H9 (cell line): ENCODE results near the gene LRRC34. TPM values are rescaled to one million over a fixed set of nuclear protein-coding genes. Genes with fewer than 3 reads are reported as not detected.
A peak's percentile ranks its signal among the peaks of the same experiment; 100 is the strongest.

ENCODE experiments used
- DNase-seq: peaks from one replicate; pipeline ENCODE4 v3.0.0-alpha.2; 2017
- H2AFZ ChIP-seq: one replicate; pipeline ENCODE4 v1.6.1; 2013; ENCODE audit warnings: mild to moderate bottlenecking, low read length, control low read depth, moderate library complexity
- H2AK5ac ChIP-seq: 2 replicates; pipeline ENCODE4 v1.6.1; 2013; ENCODE audit warnings: low read length, control low read depth, mixed read lengths; ENCODE audit not compliant: insufficient read length
- H2BK120ac ChIP-seq: one replicate; pipeline ENCODE4 v1.6.1; 2013; ENCODE audit warnings: low read depth, mild to moderate bottlenecking, low read length, control low read depth, inconsistent platforms; ENCODE audit not compliant: poor library complexity, severe bottlenecking
- H2BK12ac ChIP-seq: 2 replicates; pipeline ENCODE4 v1.6.1; 2013; ENCODE audit warnings: low read length, control low read depth, mixed read lengths, low read depth; ENCODE audit not compliant: insufficient read length
- H2BK15ac ChIP-seq: 2 replicates; pipeline ENCODE4 v1.6.1; 2013; ENCODE audit warnings: low read depth, low read length, control low read depth
- H2BK20ac ChIP-seq: one replicate; pipeline ENCODE4 v1.6.1; 2013; ENCODE audit warnings: low read depth, mild to moderate bottlenecking, low read length, control low read depth, inconsistent platforms; ENCODE audit not compliant: poor library complexity, severe bottlenecking
- H2BK5ac ChIP-seq: 2 replicates; pipeline ENCODE4 v1.6.1; 2013; ENCODE audit warnings: low read length, control low read depth, mixed read lengths; ENCODE audit not compliant: insufficient read length
- H3K14ac ChIP-seq: 2 replicates; pipeline ENCODE4 v1.6.1; 2013; ENCODE audit warnings: low read length, control low read depth; ENCODE audit not compliant: insufficient read depth
- H3K18ac ChIP-seq: 2 replicates; pipeline ENCODE4 v1.6.1; 2013; ENCODE audit warnings: low read depth, mild to moderate bottlenecking, mixed read lengths, low read length, control low read depth; ENCODE audit not compliant: insufficient read length
- H3K23ac ChIP-seq: 2 replicates; pipeline ENCODE4 v1.6.1; 2013; ENCODE audit warnings: low read length, control low read depth, mixed read lengths, low read depth; ENCODE audit not compliant: insufficient read length
- H3K23me2 ChIP-seq: 2 replicates; pipeline ENCODE4 v1.6.1; 2013; ENCODE audit warnings: low read depth, mild to moderate bottlenecking, mixed read lengths, low read length, control low read depth; ENCODE audit not compliant: insufficient read length, poor library complexity, severe bottlenecking
- H3K27ac ChIP-seq: 2 replicates; pipeline ENCODE4 v1.5.1; 2013; ENCODE audit warnings: low read length, control low read depth, mixed read lengths, low read depth; ENCODE audit not compliant: insufficient read length
- H3K27me3 ChIP-seq: 2 replicates; pipeline ENCODE4 v1.6.1; 2013; ENCODE audit warnings: low read length, control low read depth, inconsistent platforms; ENCODE audit not compliant: insufficient read depth
- H3K4ac ChIP-seq: 2 replicates; pipeline ENCODE4 v1.6.1; 2013; ENCODE audit warnings: low read depth, mild to moderate bottlenecking, control low read depth, inconsistent platforms, low read length, moderate library complexity
- H3K4me1 ChIP-seq: 2 replicates; pipeline ENCODE4 v1.6.1; 2013; ENCODE audit warnings: low read length, control low read depth, inconsistent platforms; ENCODE audit not compliant: insufficient read depth
- H3K4me2 ChIP-seq: 2 replicates; pipeline ENCODE4 v1.6.1; 2013; ENCODE audit warnings: low read length, control low read depth, mixed read lengths; ENCODE audit not compliant: insufficient read length, insufficient read depth
- H3K56ac ChIP-seq: 2 replicates; pipeline ENCODE4 v1.6.1; 2013; ENCODE audit warnings: low read depth, mild to moderate bottlenecking, mixed read lengths, low read length, control low read depth; ENCODE audit not compliant: insufficient read length
- H3K79me1 ChIP-seq: 2 replicates; pipeline ENCODE4 v1.6.1; 2013; ENCODE audit warnings: low read depth, mild to moderate bottlenecking, moderate library complexity, low read length, control low read depth, inconsistent platforms; ENCODE audit not compliant: insufficient read depth, poor library complexity, severe bottlenecking
- H3K79me2 ChIP-seq: 2 replicates; pipeline ENCODE4 v1.6.1; 2013; ENCODE audit warnings: low read length, control low read depth, inconsistent platforms; ENCODE audit not compliant: insufficient read depth
- H3K9ac ChIP-seq: 2 replicates; pipeline ENCODE4 v1.6.1; 2013; ENCODE audit warnings: low read length, control low read depth, mixed read lengths; ENCODE audit not compliant: insufficient read length; ENCODE audit errors: extremely low read depth
- H3K9me3 ChIP-seq: one replicate; pipeline ENCODE4 v1.6.1; 2013; ENCODE audit warnings: low read depth, low read length, inconsistent platforms; ENCODE audit not compliant: control insufficient read depth
- H3T11ph ChIP-seq: one replicate; pipeline ENCODE4 v1.6.1; 2013; ENCODE audit warnings: mild to moderate bottlenecking, low read length, control low read depth, inconsistent platforms
- H4K20me1 ChIP-seq: one replicate; pipeline ENCODE4 v1.6.1; 2013; ENCODE audit not compliant: control insufficient read depth, insufficient read length, insufficient read depth
- H4K5ac ChIP-seq: 2 replicates; pipeline ENCODE4 v1.6.1; 2013; ENCODE audit warnings: low read depth, mild to moderate bottlenecking, mixed read lengths, low read length, control low read depth; ENCODE audit not compliant: insufficient read length
- H4K8ac ChIP-seq: replicated peaks from 2 replicates; pipeline ENCODE4 v1.6.1; 2013; ENCODE audit warnings: low read length, control low read depth, mixed read lengths, low read depth; ENCODE audit not compliant: insufficient read length
- H4K91ac ChIP-seq: 2 replicates; pipeline ENCODE4 v1.6.1; 2013; ENCODE audit warnings: low read depth, mild to moderate bottlenecking, moderate library complexity, mixed read lengths, low read length, control low read depth; ENCODE audit not compliant: insufficient read length
- H3K27ac Mint-ChIP-seq, 3 experiments: 2 replicates in 2 of 3; 3 replicates in 1 of 3; pipeline ENCODE4 v1.8.0; 2020 to 2021; ENCODE audit warnings: mixed read lengths in 3 of 3, mild to moderate bottlenecking in 1 of 3, moderate library complexity in 1 of 3
- H3K27me3 Mint-ChIP-seq: 2 replicates; pipeline ENCODE4 v1.8.0; 2021; ENCODE audit warnings: low read depth, mild to moderate bottlenecking, moderate library complexity, mixed read lengths
- H3K36me3 Mint-ChIP-seq, 3 experiments: 2 replicates in 2 of 3; 3 replicates in 1 of 3; pipeline ENCODE4 v1.8.0; 2020 to 2021; ENCODE audit warnings: low read depth in 3 of 3, mixed read lengths in 3 of 3; ENCODE audit not compliant: insufficient read depth in 1 of 3
- H3K4me1 Mint-ChIP-seq, 2 experiments: 2 replicates each; pipeline ENCODE4 v1.8.0; 2020; ENCODE audit warnings: mixed read lengths in 2 of 2
- H3K4me3 Mint-ChIP-seq, 2 experiments: 2 replicates in 1 of 2; 3 replicates in 1 of 2; pipeline ENCODE4 v1.8.0; 2020 to 2021; ENCODE audit warnings: mild to moderate bottlenecking in 2 of 2, mixed read lengths in 2 of 2, moderate library complexity in 1 of 2
- H3K9me3 Mint-ChIP-seq, 2 experiments: 2 replicates in 1 of 2; 3 replicates in 1 of 2; pipeline ENCODE4 v1.8.0; 2020; ENCODE audit warnings: mild to moderate bottlenecking in 2 of 2, mixed read lengths in 2 of 2, moderate library complexity in 1 of 2
- CTCF ChIP-seq: fragments of 200-600 bp; sonication (generic); conservative IDR thresholded peaks from 3 replicates; pipeline ENCODE4 v1.8.0; 2021; ENCODE audit warnings: antibody characterized with exemption, mild to moderate bottlenecking
- WGBS: extraction: QIAGEN DNeasy Blood & Tissue Kit; methylation state at CpG from one replicate; pipeline ENCODE4 v1.1.7; 2013; ENCODE audit warnings: missing lambda C conversion rate, low lambda C conversion rate, mixed read lengths; ENCODE audit not compliant: insufficient read length; ENCODE audit errors: extremely low coverage; 5-methylcytosine and 5-hydroxymethylcytosine counted together
- total RNA-seq: library from RNA; stranded (reverse); gene quantifications from 2 replicates; pipeline ENCODE4 v1.2.1, GENCODE V29; 2021

LRRC34 gene
- total RNA-seq, 1 experiment from 2014 or later = 4.6 TPM

GRCh38 chr3:169813278-169813677 lies 574 bp upstream of the LRRC34 start:
- Histone ChIP-seq H3K23ac (no peak overlapping the region), H4K5ac (no peak overlapping the region), H2BK120ac (no peak overlapping the region), H4K8ac (no peak overlapping the region), H2BK20ac (no peak overlapping the region), H3K27me3 (no peaks in the 10 kb centered on the region), H3K9me3 (no peaks in the 10 kb centered on the region), H3K14ac (no peak overlapping the region), H3K79me2 (no peaks in the 10 kb centered on the region), H3K9ac (no peak overlapping the region), H3K79me1 (no peaks in the 10 kb centered on the region), H4K20me1 (no peaks in the 10 kb centered on the region), H3K4me2 (peak overlapping the region; percentile 38), H3K4ac (no peak overlapping the region), H2AK5ac (no peak overlapping the region), H2BK15ac (no peak overlapping the region), H2BK12ac (no peak overlapping the region), H2AFZ (peak overlapping the region; percentile 59), H3T11ph (no peak overlapping the region), H3K23me2 (peaks cover 9% of the 10 kb centered on the region), H2BK5ac (no peak overlapping the region), H3K27ac (no peak overlapping the region), H3K18ac (no peak overlapping the region), H3K56ac (no peak overlapping the region), H4K91ac (no peak overlapping the region), H3K4me1 (no peaks in the 10 kb centered on the region)
- no CpG with 5 or more reads among the region's 8 CpGs for WGBS
- Mint-ChIP-seq H3K9me3 (peaks cover 10 to 16% of the 10 kb centered on the region in 2 experiments), H3K36me3 (peaks cover 2 to 16% (median 7%) of the 10 kb centered on the region in 3 experiments; a peak in 6 of 7 replicates), H3K4me1 (peaks cover 25 to 30% of the 10 kb centered on the region in 2 experiments), H3K27ac (peak overlapping the region in 1 of 3 experiments; percentile 88; a peak in 1 of 7 replicates), H3K4me3 (peak overlapping the region in 1 of 2 experiments; percentile 74; a peak in 2 of 5 replicates), H3K27me3 (peaks cover 29% of the 10 kb centered on the region)
- no peak for TF ChIP-seq CTCF
- DNase-seq = no peak
